DOHH2 (cell line): ENCODE results near the gene GRID1.

ENCODE experiments used
- CTCF ChIP-seq: fragments of 200-600 bp; sonication (generic); IDR thresholded peaks from one replicate; pipeline ENCODE4 v1.5.1; 2014; ENCODE audit warnings: antibody characterized with exemption, mild to moderate bottlenecking, low read depth, low read length; ENCODE audit not compliant: poor library complexity, severe bottlenecking
- EZH2phosphoT487 ChIP-seq: fragments of 200-600 bp; sonication (generic); IDR thresholded peaks from 2 replicates; pipeline ENCODE4 v1.6.1; 2017; ENCODE audit warnings: borderline replicate concordance, mild to moderate bottlenecking, antibody characterized with exemption, low read length, moderate library complexity, mixed read lengths

- TF ChIP-seq CTCF (no peak), EZH2phosphoT487 (no peak)
Observed at GRCh38 chr10:86209726-86210125, 156.9 kb downstream of the GRID1 start.
